ENCODE results near the gene HOXC5.
"Not testable (repeated sequence)": the region's sequence is repeated elsewhere in the genome, so short reads cannot be mapped to it uniquely, and the experiment has no call there.

DNA sequence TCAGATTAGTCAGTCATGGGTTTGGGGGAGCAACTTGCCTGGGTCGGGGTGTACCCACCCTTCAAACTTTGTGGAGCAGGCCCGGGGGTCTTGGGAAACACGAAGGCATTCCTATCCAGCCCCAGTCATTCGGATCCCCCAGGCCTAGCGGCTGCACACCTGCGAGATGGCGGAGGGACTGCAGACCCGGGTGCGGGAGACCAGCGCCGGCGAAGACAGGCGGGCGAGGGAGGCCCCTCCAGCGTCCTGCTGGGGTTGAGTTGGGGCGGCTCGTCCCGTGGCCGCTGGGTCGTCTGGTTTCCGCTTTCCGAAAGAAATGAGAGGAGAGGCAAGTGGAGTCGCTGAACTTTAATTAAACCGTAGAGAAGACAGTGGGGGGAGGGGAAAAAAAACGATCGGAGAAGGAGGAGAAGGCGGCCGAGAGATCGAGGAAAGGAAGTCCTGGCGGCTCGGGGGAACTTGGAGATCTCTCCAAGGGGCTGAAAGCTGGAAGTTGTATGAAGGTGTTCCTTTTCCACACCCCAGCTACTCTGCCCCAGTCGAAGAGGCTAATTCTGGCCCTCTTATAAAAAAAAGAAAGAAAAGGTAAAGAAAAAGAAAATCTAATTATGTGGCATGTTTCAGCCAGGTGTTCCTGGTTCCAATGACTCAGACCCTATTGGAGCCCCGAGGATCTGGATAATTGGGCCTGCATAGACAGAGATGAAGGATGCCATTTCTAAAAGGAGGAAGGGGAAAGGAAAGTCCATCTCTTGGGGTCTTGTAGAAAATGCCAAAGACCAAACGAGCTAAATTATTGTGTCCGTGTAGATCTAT, 48.9 kb downstream of the HOXC5 start:
- not testable (repeated sequence) for TF ChIP-seq CTCF, POLR2A, EP300 (IDR thresholded peaks at IDR 0.05)
